HG02840 (cell line): ENCODE results near the gene TAS1R2.
"Not testable (repeated sequence)": the region's sequence is repeated elsewhere in the genome, so short reads cannot be mapped to it uniquely, and the experiment has no call there.

Experiments
- ATAC-seq: cut with Tn5 transposase; IDR thresholded peaks from one replicate; pipeline ENCODE4 v1.9.1; 2021; ENCODE audit warnings: mild to moderate bottlenecking, moderate library complexity, moderate number of reproducible peaks; ENCODE audit not compliant: unreplicated experiment, low FRiP score

The TAS1R2 gene

GRCh38 chr1:18870595-18870865 lies 11.1 kb upstream of the TAS1R2 start:
- ATAC-seq, result not testable (repeated sequence)

DNA sequence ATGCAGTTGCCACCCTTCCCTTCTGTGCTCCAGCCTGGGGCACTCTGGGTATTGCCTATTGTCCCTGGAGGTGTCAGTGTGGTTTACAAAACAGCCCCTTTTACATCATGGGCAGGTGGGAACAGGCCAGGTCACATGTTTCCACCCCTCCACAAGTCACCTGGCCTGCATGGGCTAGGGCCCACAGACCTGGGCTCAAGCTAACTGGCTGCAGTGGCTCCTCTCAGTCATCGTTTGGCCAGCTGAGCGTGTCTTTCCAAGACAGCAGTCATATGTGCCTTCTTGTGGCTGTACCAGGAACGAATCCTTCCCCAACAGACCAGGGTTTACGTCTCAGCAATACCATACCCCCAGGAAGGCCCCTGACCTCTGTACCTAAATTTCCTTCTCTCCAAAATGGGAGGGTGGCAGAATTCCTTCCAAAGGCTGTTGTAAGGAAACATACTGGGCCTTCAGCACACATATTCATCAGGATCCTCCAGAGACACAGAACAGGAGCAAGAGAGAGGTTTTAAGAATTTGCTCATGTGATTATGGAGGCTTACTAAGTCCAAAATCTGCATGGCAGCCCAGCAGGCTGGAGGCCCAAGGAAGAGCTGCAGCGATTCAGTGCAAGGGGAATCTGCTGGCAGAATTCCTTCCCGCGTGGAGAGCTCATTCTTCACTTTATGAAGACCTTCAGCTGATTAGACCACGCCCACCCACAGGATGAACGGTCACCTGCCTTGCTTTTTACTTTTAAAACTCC lies 10.6 kb upstream of the TAS1R2 start:
- ATAC-seq, result no peak

DNA sequence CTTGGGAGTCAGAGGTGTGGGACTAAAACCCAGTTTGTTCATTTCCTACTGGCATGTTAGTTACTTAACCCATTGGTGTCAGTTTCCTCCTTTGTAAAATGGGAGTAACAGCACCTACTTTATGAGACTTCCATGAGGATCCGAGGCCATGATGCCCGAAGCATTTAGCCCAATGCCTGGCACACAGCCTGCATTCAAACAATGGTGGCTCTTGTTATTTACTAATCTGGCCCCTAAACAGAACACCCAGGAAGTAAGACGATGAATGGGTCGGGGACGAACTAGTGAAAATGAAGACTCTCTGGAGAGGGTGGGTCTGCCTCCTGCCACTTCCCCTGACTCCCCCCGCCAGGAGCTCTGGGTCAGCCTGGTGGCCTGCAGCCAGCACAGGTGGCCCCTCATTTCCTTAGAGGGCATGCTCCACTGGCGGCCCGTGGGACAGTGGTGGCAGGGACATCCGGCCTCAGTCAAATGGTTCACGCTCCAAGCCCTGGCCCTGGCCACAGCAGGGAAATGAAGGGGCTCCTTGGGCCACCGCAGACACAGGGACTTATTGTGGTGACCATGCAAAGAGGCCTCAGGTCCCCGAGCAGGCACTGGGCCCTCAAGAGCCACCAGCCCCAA lies 9.5 kb upstream of the TAS1R2 start:
- no peak for ATAC-seq

- ATAC-seq, result no peak
Observed at GRCh38 chr1:18868354-18868753, 8.9 kb upstream of the TAS1R2 start.

GRCh38 chr1:18866846-18867245 lies 7.4 kb upstream of the TAS1R2 start:
- no peak for ATAC-seq

DNA sequence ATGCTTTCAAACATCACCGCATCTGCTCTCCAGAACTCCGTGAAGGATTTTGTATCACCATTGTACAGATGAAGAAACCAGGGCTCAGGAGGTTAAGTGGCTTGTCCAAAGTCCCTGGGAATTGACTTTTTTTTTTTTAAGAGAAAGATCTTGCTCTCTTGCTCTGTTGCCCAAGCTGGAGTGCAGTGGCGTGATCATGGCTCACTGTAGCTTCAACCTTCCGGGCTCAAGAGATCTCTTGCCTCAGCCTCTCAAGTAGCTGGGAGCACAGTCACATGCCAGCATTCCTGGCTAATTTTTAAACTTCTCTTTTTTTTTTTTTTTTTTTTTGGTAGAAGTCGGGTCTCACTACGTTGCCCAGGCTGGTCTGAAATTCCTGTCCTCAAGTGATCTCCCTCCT lies 6.9 kb upstream of the TAS1R2 start:
- ATAC-seq, result no peak

DNA sequence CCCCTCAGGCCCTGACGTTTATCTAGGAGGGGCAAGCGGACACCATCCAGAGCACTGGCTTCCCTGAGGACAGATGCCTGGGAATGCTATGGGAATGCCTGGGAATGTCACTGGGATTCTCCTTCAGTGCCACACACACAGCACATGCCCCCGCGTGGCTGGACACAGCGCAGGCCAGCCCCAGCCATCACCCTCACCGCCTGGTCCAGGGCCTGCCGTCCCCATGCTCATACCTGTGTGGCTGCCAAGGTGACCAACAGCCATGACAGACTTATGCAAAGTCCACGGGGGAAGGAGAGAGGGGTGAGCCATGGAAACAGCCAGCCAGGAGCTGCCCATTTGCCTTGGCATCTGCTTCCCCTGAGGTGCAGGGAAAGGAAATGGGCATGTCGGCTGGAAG lies 5.7 kb upstream of the TAS1R2 start:
- no peak for ATAC-seq

GRCh38 chr1:18861590-18861989 lies 2.1 kb upstream of the TAS1R2 start:
- no peak for ATAC-seq

DNA sequence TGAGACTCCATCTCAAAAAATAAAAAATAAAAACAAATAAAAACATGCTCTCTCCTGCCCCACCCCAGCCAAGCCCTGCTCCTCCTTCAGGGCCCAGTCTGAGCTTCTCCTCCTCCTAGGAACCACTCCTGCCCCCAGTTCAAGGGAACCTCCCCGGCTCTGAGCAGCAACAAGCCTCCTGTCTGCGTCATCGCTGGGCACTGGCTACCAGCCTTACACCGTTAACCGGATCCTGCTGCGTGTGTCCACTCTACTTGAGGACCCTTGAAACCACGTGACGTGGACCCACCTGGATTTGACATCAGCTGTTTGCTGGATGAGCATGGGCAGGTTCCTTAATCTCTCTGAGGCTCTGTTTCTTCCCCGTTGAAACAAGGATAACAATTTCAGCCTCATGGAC lies 1.6 kb upstream of the TAS1R2 start:
- no peak for ATAC-seq

DNA sequence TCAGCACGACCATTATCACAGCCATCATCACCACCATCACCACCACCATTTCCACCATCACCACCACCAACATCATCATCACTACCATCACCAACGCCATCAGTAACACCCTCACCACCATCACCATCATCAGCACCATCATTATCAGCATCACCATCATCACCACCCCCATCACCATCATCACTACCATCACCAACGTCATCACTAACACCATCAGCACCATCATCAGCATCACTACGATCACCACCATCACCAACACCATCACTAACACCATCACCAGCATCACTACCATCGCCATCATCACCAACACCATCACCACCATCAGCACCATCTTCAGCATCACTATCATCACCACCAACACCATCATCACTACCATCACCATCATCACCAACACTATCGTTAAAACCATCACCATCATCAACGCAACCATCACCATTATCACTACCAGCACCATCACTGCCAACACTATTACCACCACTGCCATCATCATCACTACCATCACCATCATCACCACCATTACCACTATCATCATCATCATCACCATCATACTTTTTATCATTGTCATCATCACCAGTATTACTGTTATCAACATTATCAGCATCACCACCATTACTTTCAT lies 1.3 kb downstream of the TAS1R2 start:
- no peak for ATAC-seq

GRCh38 chr1:18856435-18856834 lies 3.0 kb downstream of the TAS1R2 start:
- no peak for ATAC-seq

GRCh38 chr1:18855573-18855972 lies 3.9 kb downstream of the TAS1R2 start:
- ATAC-seq, result no peak

- ATAC-seq, result no peak
Observed at GRCh38 chr1:18854331-18855025, 5.0 kb downstream of the TAS1R2 start.

- ATAC-seq, result no peak
Observed at GRCh38 chr1:18852501-18852900, 7.0 kb downstream of the TAS1R2 start.

DNA sequence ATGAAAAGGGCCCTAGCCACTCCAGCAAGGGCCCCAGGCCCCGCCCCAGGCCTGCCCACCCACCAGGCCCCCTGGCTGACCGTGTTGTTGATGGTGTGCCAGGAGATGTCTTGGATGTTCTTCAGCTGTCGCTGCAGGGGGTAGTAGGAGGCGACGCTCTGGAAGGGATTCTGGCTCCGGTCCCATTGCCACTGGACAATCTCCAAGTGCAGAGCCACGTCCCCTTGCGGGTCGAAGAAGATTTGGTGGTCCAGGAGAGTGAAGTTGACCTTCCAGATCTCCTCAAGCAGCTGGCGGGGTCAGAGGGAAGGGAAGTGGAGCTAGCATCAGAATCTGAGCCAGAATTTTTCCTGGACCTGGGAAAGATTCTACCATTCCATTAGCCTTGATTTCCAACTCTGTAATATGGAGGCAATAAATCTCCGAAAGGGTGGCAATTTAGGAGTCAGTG lies 10.2 kb downstream of the TAS1R2 start:
- ATAC-seq, result no peak

DNA sequence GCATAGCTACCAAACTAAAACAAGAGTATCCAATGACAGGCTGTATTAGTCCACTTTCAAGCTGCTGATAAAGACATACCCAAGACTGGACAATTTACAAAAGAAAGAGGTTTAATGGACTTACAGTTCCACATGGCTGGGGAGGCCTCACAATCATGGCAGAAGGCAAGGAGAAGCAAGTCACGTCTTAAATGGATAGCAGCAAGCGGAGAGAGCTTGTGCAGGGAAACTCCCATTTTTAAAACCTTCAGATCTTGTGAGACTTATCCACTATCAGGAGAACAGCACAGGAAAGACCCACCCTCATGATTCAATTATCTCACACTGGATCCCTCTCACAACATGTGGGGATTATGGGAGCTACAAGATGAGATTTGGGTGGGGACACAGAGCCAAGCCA lies 11.7 kb downstream of the TAS1R2 start:
- not testable (repeated sequence) for ATAC-seq

DNA sequence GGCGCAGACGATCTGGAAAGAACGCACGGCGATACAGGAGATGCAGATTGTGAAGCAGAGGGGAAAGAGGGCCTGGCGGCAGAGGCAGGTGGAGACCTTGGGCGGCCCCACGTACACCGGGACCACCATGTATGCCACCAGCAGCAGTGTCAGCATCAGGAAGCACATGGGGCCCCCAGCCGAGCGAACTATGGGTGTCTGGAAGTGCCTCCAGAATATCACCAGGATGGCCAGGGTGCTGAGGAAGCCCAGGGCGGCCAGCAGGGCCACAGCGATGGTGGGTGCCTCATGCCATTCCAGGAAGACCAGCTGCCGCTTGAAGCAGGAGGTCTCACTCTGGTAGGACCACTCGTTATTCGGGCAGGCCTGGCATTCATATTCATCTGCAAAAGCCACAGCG lies 19.3 kb downstream of the TAS1R2 start:
- no peak for ATAC-seq

GRCh38 chr1:18836654-18837053 lies 22.8 kb downstream of the TAS1R2 start:
- ATAC-seq, result no peak

DNA sequence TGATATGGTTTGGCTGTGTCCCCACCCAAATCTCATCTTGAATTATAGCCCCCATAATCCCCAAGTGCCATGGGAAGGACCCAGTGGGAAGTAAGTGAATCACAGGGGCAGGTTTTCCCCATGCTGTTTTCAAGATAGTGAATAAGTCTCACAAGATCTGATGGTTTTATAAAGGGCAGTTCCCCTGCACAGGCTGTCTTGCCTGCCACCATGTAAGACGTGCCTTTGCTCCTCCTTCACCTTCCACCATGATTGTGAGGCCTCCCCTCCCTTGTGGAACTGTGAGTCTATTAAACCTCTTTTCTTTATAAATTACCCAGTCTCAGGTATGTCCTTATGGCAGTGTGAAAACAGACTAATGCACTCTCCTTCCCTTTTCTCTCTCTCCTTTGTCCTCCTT lies 27.1 kb downstream of the TAS1R2 start:
- not testable (repeated sequence) for ATAC-seq

GRCh38 chr1:18831656-18832055 lies 27.8 kb downstream of the TAS1R2 start:
- no peak for ATAC-seq

GRCh38 chr1:18830596-18830995 lies 28.9 kb downstream of the TAS1R2 start:
- ATAC-seq, result no peak
